ENCODE results near the gene ALG9. TPM values are rescaled to one million over a fixed set of nuclear protein-coding genes. Genes with fewer than 3 reads are reported as not detected.

Gene ALG9
- total RNA-seq, 2 experiments from 2014 or later, result 29.2 to 31.1 TPM

Other genes with a start within 250 kb of the ALG9 start
- 10 to 100 TPM; 56.4 to 57.7 TPM for gene PPP2R1B, start 105.2 kb downstream of the ALG9 start, total RNA-seq
- 1 to 10 TPM; 4.4 to 5.9 TPM for gene FDXACB1, start 7.6 kb upstream of the ALG9 start, total RNA-seq
- gene CFAP68, start 8.0 kb upstream of the ALG9 start, total RNA-seq, result 10 to 100 TPM; 17.8 to 18.3 TPM
- not detected for gene CRYAB, start 40.2 kb upstream of the ALG9 start, total RNA-seq
- gene HSPB2, start 41.2 kb upstream of the ALG9 start, total RNA-seq, result not detected
- gene C11orf52, start 47.3 kb upstream of the ALG9 start, total RNA-seq, result not detected
- gene DIXDC1, start 65.8 kb upstream of the ALG9 start, total RNA-seq, result 1 to 10 TPM; 3.1 to 5.1 TPM
- gene DLAT, start 153.8 kb upstream of the ALG9 start, total RNA-seq, result 10 to 100 TPM; 35.4 to 36.7 TPM
- under 1 TPM; 0.24 to 0.76 TPM for gene PIH1D2, start 202.4 kb upstream of the ALG9 start, total RNA-seq
- 10 to 100 TPM; 17.1 to 22.9 TPM for gene NKAPD1, start 202.7 kb upstream of the ALG9 start, total RNA-seq
- gene TIMM8B, start 215.2 kb upstream of the ALG9 start, total RNA-seq, result 10 to 100 TPM; 59.1 to 62.3 TPM
- gene SDHD, start 215.3 kb upstream of the ALG9 start, total RNA-seq, result 10 to 100 TPM; 98.2 to 99.4 TPM